WTC11 (cell line): ENCODE results near the gene FLNA. TPM values are rescaled to one million over a fixed set of nuclear protein-coding genes. Genes with fewer than 3 reads are reported as not detected.

Experiments used
- ATAC-seq: fragments of 200-7000 bp; cut with Tn5 transposase; 2 replicates; pipeline ENCODE4 v1.10.0; 2021; ENCODE audit warnings: mild to moderate bottlenecking, moderate library complexity
- Bru-seq: library from RNA; stranded (reverse); fragments of 400-500 nt; gene quantifications from one replicate; lab custom pipeline; 2021; lab: Mats Ljungman, UMichigan
- CTCF ChIA-PET: fragments of 300-600 bp; sonication (Branson Sonifier 250); formaldehyde crosslinking; loops from one replicate; lab custom pipeline; 2021; ENCODE audit warnings: antibody characterized with exemption; lab: Charles Lee
- POLR2A ChIA-PET: fragments of 350-600 bp; sonication (Branson Sonifier 250); formaldehyde crosslinking; loops from one replicate; lab custom pipeline; 2021; ENCODE audit warnings: antibody characterized with exemption; lab: Charles Lee
- DNase-seq: peaks from one replicate; pipeline ENCODE4 v3.0.0; 2021; ENCODE audit warnings: low spot score
- H3K27ac Mint-ChIP-seq: 2 replicates; pipeline ENCODE4 v1.8.0; 2021; ENCODE audit warnings: mixed read lengths
- H3K27me3 Mint-ChIP-seq: 2 replicates; pipeline ENCODE4 v1.8.0; 2021; ENCODE audit warnings: low read depth, mild to moderate bottlenecking, moderate library complexity, mixed read lengths
- H3K36me3 Mint-ChIP-seq: 2 replicates; pipeline ENCODE4 v1.8.0; 2021; ENCODE audit warnings: mixed read lengths
- H3K4me1 Mint-ChIP-seq: 2 replicates; pipeline ENCODE4 v1.8.0; 2022; ENCODE audit warnings: mixed read lengths
- H3K4me3 Mint-ChIP-seq: 2 replicates; pipeline ENCODE4 v1.8.0; 2021; ENCODE audit warnings: mild to moderate bottlenecking, moderate library complexity, mixed read lengths
- H3K9me3 Mint-ChIP-seq: 2 replicates; pipeline ENCODE4 v1.8.0; 2021; ENCODE audit warnings: mixed read lengths
- ESRRA ChIP-seq: sonication (generic); formaldehyde crosslinking; IDR thresholded peaks from 2 replicates; pipeline ENCODE4 v1.8.1; 2022; ENCODE audit warnings: mild to moderate bottlenecking, missing genetic modification reagents, borderline replicate concordance
- GRHL2 ChIP-seq: fragments of 250-450 bp; sonication (Bioruptor Pico); IDR thresholded peaks from 2 replicates; pipeline ENCODE4 v1.8.0; 2022; ENCODE audit warnings: mild to moderate bottlenecking, moderate library complexity; ENCODE audit not compliant: insufficient replicate concordance, severe bottlenecking
- KAT7 ChIP-seq: sonication (generic); formaldehyde crosslinking; IDR thresholded peaks from 2 replicates; pipeline ENCODE4 v1.8.1; 2023; ENCODE audit warnings: missing genetic modification reagents, mild to moderate bottlenecking, borderline replicate concordance
- NFATC4 ChIP-seq: fragments of 250-450 bp; sonication (Bioruptor Pico); IDR thresholded peaks from 2 replicates; pipeline ENCODE4 v1.9.0; 2021; ENCODE audit warnings: mild to moderate bottlenecking
- ZNF219 ChIP-seq: sonication (generic); formaldehyde crosslinking; IDR thresholded peaks from 2 replicates; pipeline ENCODE4 v1.8.0; 2023; ENCODE audit warnings: missing genetic modification reagents, mild to moderate bottlenecking, borderline replicate concordance
- ZNF263 ChIP-seq: sonication (generic); formaldehyde crosslinking; IDR thresholded peaks from 2 replicates; pipeline ENCODE4 v1.8.1; 2022; ENCODE audit warnings: low read depth, mild to moderate bottlenecking, moderate library complexity, missing genetic modification reagents
- ZNF671 ChIP-seq: fragments of 250-450 bp; sonication (Bioruptor Pico); IDR thresholded peaks from 2 replicates; pipeline ENCODE4 v1.8.0; 2021; ENCODE audit warnings: mild to moderate bottlenecking
- long read RNA-seq, 3 experiments: library from RNA in 1 of 3; library from capped mRNA in 1 of 3; library from polyadenylated mRNA in 1 of 3; unstranded in 2 of 3; stranded (forward) in 1 of 3; transcript quantifications; one replicate each; pipeline ENCODE4 v2.0.0, GENCODE V29; 2021
- total RNA-seq: library from RNA; stranded (reverse); gene quantifications from 3 replicates; pipeline ENCODE4 v1.2.3, GENCODE V29; 2021
- TF ChIP-seq, protein P1 (sequence below): sonication (generic); formaldehyde crosslinking; IDR thresholded peaks from 2 replicates; pipeline ENCODE4 v1.8.1; 2023; ENCODE audit warnings: mild to moderate bottlenecking, moderate library complexity, missing genetic modification reagents
- TF ChIP-seq, protein P2 (sequence below): sonication (generic); formaldehyde crosslinking; IDR thresholded peaks from 2 replicates; pipeline ENCODE4 v1.8.0; 2022; ENCODE audit warnings: mild to moderate bottlenecking, missing genetic modification reagents
- TF ChIP-seq, protein P3 (sequence below): sonication (generic); formaldehyde crosslinking; IDR thresholded peaks from 2 replicates; pipeline ENCODE4 v1.8.0; 2022; ENCODE audit warnings: missing genetic modification reagents
- TF ChIP-seq, protein P4 (sequence below): sonication (generic); formaldehyde crosslinking; IDR thresholded peaks from 2 replicates; pipeline ENCODE4 v1.8.0; 2023; ENCODE audit warnings: missing genetic modification reagents
- TF ChIP-seq, protein P5 (sequence below): sonication (generic); formaldehyde crosslinking; IDR thresholded peaks from 2 replicates; pipeline ENCODE4 v1.8.1; 2022; ENCODE audit warnings: missing genetic modification reagents, borderline replicate concordance
- TF ChIP-seq, protein P6 (sequence below): sonication (generic); formaldehyde crosslinking; IDR thresholded peaks from 2 replicates; pipeline ENCODE4 v1.8.1; 2023; ENCODE audit warnings: mild to moderate bottlenecking, missing genetic modification reagents, moderate library complexity

The FLNA gene, protein sequence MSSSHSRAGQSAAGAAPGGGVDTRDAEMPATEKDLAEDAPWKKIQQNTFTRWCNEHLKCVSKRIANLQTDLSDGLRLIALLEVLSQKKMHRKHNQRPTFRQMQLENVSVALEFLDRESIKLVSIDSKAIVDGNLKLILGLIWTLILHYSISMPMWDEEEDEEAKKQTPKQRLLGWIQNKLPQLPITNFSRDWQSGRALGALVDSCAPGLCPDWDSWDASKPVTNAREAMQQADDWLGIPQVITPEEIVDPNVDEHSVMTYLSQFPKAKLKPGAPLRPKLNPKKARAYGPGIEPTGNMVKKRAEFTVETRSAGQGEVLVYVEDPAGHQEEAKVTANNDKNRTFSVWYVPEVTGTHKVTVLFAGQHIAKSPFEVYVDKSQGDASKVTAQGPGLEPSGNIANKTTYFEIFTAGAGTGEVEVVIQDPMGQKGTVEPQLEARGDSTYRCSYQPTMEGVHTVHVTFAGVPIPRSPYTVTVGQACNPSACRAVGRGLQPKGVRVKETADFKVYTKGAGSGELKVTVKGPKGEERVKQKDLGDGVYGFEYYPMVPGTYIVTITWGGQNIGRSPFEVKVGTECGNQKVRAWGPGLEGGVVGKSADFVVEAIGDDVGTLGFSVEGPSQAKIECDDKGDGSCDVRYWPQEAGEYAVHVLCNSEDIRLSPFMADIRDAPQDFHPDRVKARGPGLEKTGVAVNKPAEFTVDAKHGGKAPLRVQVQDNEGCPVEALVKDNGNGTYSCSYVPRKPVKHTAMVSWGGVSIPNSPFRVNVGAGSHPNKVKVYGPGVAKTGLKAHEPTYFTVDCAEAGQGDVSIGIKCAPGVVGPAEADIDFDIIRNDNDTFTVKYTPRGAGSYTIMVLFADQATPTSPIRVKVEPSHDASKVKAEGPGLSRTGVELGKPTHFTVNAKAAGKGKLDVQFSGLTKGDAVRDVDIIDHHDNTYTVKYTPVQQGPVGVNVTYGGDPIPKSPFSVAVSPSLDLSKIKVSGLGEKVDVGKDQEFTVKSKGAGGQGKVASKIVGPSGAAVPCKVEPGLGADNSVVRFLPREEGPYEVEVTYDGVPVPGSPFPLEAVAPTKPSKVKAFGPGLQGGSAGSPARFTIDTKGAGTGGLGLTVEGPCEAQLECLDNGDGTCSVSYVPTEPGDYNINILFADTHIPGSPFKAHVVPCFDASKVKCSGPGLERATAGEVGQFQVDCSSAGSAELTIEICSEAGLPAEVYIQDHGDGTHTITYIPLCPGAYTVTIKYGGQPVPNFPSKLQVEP (N-terminal part only)
- total RNA-seq (914 to 1,017 TPM (median 992 TPM) in 3 replicates), Bru-seq, nascent RNA (percentile 83 among the genes with signal in this experiment)
- long read RNA-seq, experiment 1, full-length matches to known transcripts = 370 of 1,476 reads
- long read RNA-seq, experiment 1, partial matches to known transcripts = 967 of 1,476 reads
- long read RNA-seq, experiment 1, other reads (novel, unspliced or antisense) = 139 of 1,476 reads
- long read RNA-seq, experiment 2, full-length matches to known transcripts = 50 of 912 reads
- long read RNA-seq, experiment 2, partial matches to known transcripts = 743 of 912 reads
- long read RNA-seq, experiment 2, other reads (novel, unspliced or antisense) = 119 of 912 reads
- long read RNA-seq, experiment 3, partial matches to known transcripts = 1 of 1 reads
- long read RNA-seq, experiment 3, other reads (novel, unspliced or antisense) = 0 of 1 reads

DNA sequence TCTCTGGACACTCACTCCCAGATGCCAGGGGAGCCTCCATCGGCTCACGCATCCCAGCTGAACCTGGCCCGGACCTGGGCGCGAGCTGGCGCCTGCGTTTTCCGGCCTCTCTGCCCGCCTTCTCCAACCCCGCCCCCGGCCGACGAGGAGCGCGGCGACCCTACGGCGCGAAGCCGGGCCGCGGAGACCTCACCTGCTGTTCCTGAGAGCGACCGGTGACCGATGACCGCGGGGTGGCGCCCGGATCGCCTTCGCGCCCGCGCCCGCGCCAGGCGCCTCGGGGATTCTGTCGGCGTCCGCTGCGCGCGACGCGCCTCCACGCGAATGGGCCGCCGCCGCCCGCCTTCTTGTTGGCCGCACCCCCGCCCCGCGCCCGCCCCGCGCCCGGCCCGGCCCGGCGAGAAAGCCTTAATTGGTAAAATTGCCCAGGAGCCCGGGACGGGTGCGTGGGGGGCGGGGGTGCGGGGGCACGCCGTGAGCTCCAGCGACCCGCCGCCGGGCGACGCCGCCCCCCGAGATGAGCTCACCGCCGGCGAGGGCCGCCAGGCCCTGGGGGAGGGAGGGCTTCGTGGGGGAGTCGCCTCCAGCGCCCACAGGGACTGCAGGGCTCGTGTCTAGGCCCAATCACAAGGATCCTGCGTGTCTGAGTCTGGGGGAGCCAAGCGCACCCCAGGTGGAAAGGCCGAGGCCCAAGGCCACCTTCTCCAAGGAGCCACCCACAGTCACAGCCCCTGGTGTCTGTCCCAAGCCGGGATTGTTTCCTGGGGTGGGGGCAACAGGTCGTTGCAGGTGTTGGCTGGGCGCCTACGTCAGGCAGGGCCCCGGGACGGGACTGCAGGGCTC, at the start of gene FLNA:
Gene FLNA, minus strand, starts transcription at position 322 of the 843 bp plus-strand sequence. CDS start 3,389 bp downstream, outside the sequence.
- ChIA-PET POLR2A (interaction anchor here (0.7 to 2.0 kb wide), 3 partner anchors 9 to 116 kb away, joined by 3 to 10 read pairs (median 7); partner anchors contain the start of gene SLC10A3), CTCF (interaction anchor here (1.0 to 3.0 kb wide), 8 partner anchors 9 to 161 kb away, joined by 3 to 43 read pairs (median 11); partner anchors contain the start of genes PLXNA3, SLC10A3 and TAFAZZIN)
- H3K4me3 Mint-ChIP-seq = peak within 1 kb of the TSS; percentile 55
- DNase-seq (peak; percentile 63), ATAC-seq (no peak)
- H3K27ac Mint-ChIP-seq = no peak within 1 kb of the TSS
- H3K36me3 Mint-ChIP-seq = peaks cover 5% of the 10 kb centered on the region
- TF ChIP-seq, protein P1, sequence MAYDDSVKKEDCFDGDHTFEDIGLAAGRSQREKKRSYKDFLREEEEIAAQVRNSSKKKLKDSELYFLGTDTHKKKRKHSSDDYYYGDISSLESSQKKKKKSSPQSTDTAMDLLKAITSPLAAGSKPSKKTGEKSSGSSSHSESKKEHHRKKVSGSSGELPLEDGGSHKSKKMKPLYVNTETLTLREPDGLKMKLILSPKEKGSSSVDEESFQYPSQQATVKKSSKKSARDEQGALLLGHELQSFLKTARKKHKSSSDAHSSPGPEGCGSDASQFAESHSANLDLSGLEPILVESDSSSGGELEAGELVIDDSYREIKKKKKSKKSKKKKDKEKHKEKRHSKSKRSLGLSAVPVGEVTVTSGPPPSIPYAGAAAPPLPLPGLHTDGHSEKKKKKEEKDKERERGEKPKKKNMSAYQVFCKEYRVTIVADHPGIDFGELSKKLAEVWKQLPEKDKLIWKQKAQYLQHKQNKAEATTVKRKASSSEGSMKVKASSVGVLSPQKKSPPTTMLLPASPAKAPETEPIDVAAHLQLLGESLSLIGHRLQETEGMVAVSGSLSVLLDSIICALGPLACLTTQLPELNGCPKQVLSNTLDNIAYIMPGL = peak; percentile 33; the same call in 1 of the 2 replicates
- no peak for TF ChIP-seq NFATC4 (CRISPR knock-in tag)
- TF ChIP-seq, protein P2, sequence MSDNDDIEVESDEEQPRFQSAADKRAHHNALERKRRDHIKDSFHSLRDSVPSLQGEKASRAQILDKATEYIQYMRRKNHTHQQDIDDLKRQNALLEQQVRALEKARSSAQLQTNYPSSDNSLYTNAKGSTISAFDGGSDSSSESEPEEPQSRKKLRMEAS (CRISPR knock-in tag) = peak; percentile 17; the same call in 1 of the 2 replicates
- peaks cover 11% of the 10 kb centered on the region for H3K27me3 Mint-ChIP-seq
- H3K4me1 Mint-ChIP-seq = peaks cover 6% of the 10 kb centered on the region
- no peaks in the 10 kb centered on the region for H3K9me3 Mint-ChIP-seq

DNA sequence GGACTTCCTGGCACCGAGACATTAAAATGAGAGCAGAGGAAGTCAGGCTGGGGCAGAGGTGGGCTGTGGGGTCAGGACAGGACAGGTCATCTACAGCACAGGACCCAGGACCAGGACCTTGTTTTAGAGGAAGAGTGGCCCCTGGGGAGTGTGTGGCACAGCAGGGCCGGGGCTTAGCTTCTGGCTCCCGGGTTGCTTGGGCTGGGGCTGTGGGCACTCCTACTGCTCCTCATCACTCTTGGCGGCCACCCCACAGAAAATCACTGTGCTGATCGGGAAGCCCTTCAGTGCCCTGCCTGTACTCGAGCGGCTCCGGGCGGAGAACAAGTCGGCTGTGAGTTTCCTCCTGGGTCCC, 45.9 kb upstream of the FLNA start:
- Mint-ChIP-seq H3K27ac (no peak overlapping the region), H3K4me3 (no peak overlapping the region), H3K4me1 (no peaks in the 10 kb centered on the region), H3K9me3 (no peaks in the 10 kb centered on the region), H3K27me3 (no peaks in the 10 kb centered on the region), H3K36me3 (no peaks in the 10 kb centered on the region; the same call in 1 of the 2 replicates)
- CTCF ChIA-PET = no interaction called here
- POLR2A ChIA-PET = no interaction called here
- ATAC-seq = no peak
- TF ChIP-seq, protein P2 (CRISPR knock-in tag) = no peak
- TF ChIP-seq ZNF219 (CRISPR knock-in tag) (no peak), ESRRA (CRISPR knock-in tag) (no peak), KAT7 (CRISPR knock-in tag) (no peak), GRHL2 (CRISPR knock-in tag) (no peak), ZNF671 (CRISPR knock-in tag) (no peak), ZNF263 (CRISPR knock-in tag) (no peak)
- TF ChIP-seq, protein P3, sequence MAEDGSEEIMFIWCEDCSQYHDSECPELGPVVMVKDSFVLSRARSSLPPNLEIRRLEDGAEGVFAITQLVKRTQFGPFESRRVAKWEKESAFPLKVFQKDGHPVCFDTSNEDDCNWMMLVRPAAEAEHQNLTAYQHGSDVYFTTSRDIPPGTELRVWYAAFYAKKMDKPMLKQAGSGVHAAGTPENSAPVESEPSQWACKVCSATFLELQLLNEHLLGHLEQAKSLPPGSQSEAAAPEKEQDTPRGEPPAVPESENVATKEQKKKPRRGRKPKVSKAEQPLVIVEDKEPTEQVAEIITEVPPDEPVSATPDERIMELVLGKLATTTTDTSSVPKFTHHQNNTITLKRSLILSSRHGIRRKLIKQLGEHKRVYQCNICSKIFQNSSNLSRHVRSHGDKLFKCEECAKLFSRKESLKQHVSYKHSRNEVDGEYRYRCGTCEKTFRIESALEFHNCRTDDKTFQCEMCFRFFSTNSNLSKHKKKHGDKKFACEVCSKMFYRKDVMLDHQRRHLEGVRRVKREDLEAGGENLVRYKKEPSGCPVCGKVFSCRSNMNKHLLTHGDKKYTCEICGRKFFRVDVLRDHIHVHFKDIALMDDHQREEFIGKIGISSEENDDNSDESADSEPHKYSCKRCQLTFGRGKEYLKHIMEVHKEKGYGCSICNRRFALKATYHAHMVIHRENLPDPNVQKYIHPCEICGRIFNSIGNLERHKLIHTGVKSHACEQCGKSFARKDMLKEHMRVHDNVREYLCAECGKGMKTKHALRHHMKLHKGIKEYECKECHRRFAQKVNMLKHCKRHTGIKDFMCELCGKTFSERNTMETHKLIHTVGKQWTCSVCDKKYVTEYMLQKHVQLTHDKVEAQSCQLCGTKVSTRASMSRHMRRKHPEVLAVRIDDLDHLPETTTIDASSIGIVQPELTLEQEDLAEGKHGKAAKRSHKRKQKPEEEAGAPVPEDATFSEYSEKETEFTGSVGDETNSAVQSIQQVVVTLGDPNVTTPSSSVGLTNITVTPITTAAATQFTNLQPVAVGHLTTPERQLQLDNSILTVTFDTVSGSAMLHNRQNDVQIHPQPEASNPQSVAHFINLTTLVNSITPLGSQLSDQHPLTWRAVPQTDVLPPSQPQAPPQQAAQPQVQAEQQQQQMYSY (CRISPR knock-in tag) = no peak
- TF ChIP-seq, protein P4, sequence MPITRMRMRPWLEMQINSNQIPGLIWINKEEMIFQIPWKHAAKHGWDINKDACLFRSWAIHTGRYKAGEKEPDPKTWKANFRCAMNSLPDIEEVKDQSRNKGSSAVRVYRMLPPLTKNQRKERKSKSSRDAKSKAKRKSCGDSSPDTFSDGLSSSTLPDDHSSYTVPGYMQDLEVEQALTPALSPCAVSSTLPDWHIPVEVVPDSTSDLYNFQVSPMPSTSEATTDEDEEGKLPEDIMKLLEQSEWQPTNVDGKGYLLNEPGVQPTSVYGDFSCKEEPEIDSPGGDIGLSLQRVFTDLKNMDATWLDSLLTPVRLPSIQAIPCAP (CRISPR knock-in tag) = no peak
- TF ChIP-seq, protein P5, sequence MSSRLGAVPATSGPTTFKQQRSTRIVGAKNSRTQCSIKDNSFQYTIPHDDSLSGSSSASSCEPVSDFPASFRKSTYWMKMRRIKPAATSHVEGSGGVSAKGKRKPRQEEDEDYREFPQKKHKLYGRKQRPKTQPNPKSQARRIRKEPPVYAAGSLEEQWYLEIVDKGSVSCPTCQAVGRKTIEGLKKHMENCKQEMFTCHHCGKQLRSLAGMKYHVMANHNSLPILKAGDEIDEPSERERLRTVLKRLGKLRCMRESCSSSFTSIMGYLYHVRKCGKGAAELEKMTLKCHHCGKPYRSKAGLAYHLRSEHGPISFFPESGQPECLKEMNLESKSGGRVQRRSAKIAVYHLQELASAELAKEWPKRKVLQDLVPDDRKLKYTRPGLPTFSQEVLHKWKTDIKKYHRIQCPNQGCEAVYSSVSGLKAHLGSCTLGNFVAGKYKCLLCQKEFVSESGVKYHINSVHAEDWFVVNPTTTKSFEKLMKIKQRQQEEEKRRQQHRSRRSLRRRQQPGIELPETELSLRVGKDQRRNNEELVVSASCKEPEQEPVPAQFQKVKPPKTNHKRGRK = no peak
- TF ChIP-seq, protein P6, sequence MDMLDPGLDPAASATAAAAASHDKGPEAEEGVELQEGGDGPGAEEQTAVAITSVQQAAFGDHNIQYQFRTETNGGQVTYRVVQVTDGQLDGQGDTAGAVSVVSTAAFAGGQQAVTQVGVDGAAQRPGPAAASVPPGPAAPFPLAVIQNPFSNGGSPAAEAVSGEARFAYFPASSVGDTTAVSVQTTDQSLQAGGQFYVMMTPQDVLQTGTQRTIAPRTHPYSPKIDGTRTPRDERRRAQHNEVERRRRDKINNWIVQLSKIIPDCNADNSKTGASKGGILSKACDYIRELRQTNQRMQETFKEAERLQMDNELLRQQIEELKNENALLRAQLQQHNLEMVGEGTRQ (CRISPR knock-in tag) = no peak
- DNase-seq = no peak
